K562 (cell line): ENCODE measurements around the gene AP1G1. TPM values are rescaled to one million over a fixed set of nuclear protein-coding genes. Genes with fewer than 3 reads are reported as not detected.

Experiments
- DEAF1 ChIP-seq: fragments of 450-650 bp; formaldehyde crosslinking; IDR thresholded peaks from 2 replicates; pipeline ENCODE4 v1.4.0; 2020; ENCODE audit warnings: mild to moderate bottlenecking, moderate library complexity
- NELFE ChIP-seq: IDR thresholded peaks from 2 replicates; pipeline ENCODE4 v1.6.1; 2011; ENCODE audit warnings: mild to moderate bottlenecking; ENCODE audit not compliant: insufficient read depth, insufficient read length
- NFRKB ChIP-seq: fragments of 450-650 bp; IDR thresholded peaks from 2 replicates; pipeline ENCODE4 v1.6.1; 2016; ENCODE audit warnings: low read depth
- RREB1 ChIP-seq: fragments of 250-450 bp; sonication (Bioruptor Pico); IDR thresholded peaks from 2 replicates; pipeline ENCODE4 v1.4.0; 2020
- ZKSCAN3 ChIP-seq: fragments of 250-450 bp; sonication (Bioruptor Pico); IDR thresholded peaks from 2 replicates; pipeline ENCODE4 v1.4.0; 2020
- ZNF274 ChIP-seq: IDR thresholded peaks from 2 replicates; pipeline ENCODE4 v1.6.1; 2011; ENCODE audit warnings: low read depth, mild to moderate bottlenecking, low read length, moderate library complexity, borderline replicate concordance
- polyA plus RNA-seq, 8 experiments: library from polyadenylated mRNA; depleted of rRNA in 4 of 8; stranded (reverse) in 5 of 8; unstranded in 3 of 8; fragments of >200 nt; fragmentation: Nextera tagmentation in 2 of 8; fragmentation: Illumina TruSeq in 1 of 8; extraction: Ambion mirVana in 2 of 8; extraction: Trizol in 1 of 8; gene quantifications; 2 replicates each; pipeline versions ENCODE4 v1.2.1 to v1.2.3, GENCODE V29; 2011 to 2014; ENCODE audit warnings: inconsistent platforms in 1 of 8, missing spikeins in 1 of 8
- total RNA-seq, 7 experiments: library from RNA; depleted of rRNA in 6 of 7; stranded (reverse); fragments of >200 nt in 6 of 7; fragmentation: Illumina TruSeq in 2 of 7; extraction: Trizol in 2 of 7; gene quantifications; 2 replicates each; pipeline versions ENCODE4 v1.2.1 to v1.2.3, GENCODE V29; 2011 to 2021; ENCODE audit warnings: low replicate concordance in 1 of 7

The AP1G1 gene
- total and polyA plus RNA-seq, 9 of the 15 experiments (the other 6 are each of a cell fraction or from before 2014, with no cell fraction given) = 7.0 to 59.2 (median 42.0) TPM

- TF ChIP-seq RREB1 (CRISPR knock-in tag) (no peak), ZNF274 (no peak), NFRKB (no peak), NELFE (no peak), DEAF1 (CRISPR knock-in tag) (no peak), ZKSCAN3 (CRISPR knock-in tag) (no peak)
- TF ChIP-seq, all 486 proteins: peak for 0
These were observed 32.7 kb downstream of the AP1G1 start (continued) for GRCh38 chr16:71775949-71776348.
